SJSA1 (cell line): ENCODE measurements around the gene SLC6A3. TPM values are rescaled to one million over a fixed set of nuclear protein-coding genes. Genes with fewer than 3 reads are reported as not detected.

Experiments used
- DNase-seq, 2 experiments: peaks; one replicate each; pipeline ENCODE4 v3.0.0-alpha.2; 2015 to 2020; ENCODE audit warnings: low spot score in 2 of 2, low read depth in 1 of 2
- H3K27ac ChIP-seq: fragments of 250-450 bp; sonication (Bioruptor Pico); 2 replicates; pipeline ENCODE4 v1.5.1; 2020; ENCODE audit warnings: mild to moderate bottlenecking, moderate library complexity
- H3K27me3 ChIP-seq: fragments of 250-450 bp; sonication (Bioruptor Pico); replicated peaks from 2 replicates; pipeline ENCODE4 v1.5.1; 2020; ENCODE audit warnings: mild to moderate bottlenecking, moderate library complexity
- H3K36me3 ChIP-seq: fragments of 250-450 bp; sonication (Bioruptor Pico); 2 replicates; pipeline ENCODE4 v1.5.1; 2020; ENCODE audit warnings: mild to moderate bottlenecking
- H3K4me1 ChIP-seq: fragments of 250-450 bp; sonication (Bioruptor Pico); replicated peaks from 2 replicates; pipeline ENCODE4 v1.6.1; 2021; ENCODE audit warnings: mild to moderate bottlenecking
- H3K4me3 ChIP-seq: fragments of 250-450 bp; sonication (Bioruptor Pico); 2 replicates; pipeline ENCODE4 v1.5.1; 2020; ENCODE audit warnings: mild to moderate bottlenecking
- H3K9me3 ChIP-seq: fragments of 250-450 bp; sonication (Bioruptor Pico); replicated peaks from 2 replicates; pipeline ENCODE4 v1.5.1; 2020; ENCODE audit warnings: mild to moderate bottlenecking
- total RNA-seq: library from RNA; depleted of rRNA; stranded (reverse); fragments of >200 nt; shearing (Covaris generic); gene quantifications from 2 replicates; pipeline ENCODE4 v1.2.3, GENCODE V29; 2014

SLC6A3 gene
- total RNA-seq, 1 experiment from 2014 or later: not detected

DNA sequence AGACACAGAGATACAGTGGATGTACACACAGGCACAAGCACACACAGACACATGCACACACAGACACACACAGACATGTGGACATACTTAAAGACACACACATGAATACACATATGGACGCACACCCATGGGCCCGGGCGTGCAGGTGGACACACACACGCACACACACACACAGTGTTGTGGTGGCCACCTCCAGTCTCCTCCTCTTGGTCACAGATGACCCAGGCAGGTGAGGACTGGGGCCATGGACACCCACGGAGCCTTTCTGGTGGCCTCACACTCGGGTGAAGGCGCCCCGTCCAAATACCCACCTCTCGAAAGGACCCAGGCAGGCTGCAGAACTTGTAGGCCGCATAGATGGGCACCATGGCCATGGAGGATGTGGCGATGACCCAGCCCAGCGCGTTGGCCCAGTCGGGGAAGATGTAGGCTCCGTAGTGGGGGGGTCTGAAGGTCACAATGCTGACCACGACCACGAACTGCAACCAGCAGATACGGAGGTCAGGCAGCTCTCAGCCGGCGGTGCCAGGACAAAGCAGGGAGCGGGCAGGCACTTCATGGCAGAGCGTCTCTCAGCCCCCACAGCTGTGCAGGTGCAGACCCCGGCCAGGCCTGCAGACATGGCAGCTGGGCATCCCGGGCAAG, 42.5 kb downstream of the SLC6A3 start:
- no peak overlapping the region for H3K4me3 ChIP-seq
- H3K27ac ChIP-seq: no peak overlapping the region
- peaks cover 29% of the 10 kb centered on the region for H3K27me3 ChIP-seq
- DNase-seq: no peak
- no peaks in the 10 kb centered on the region for H3K9me3 ChIP-seq
- no peaks in the 10 kb centered on the region for H3K36me3 ChIP-seq
- H3K4me1 ChIP-seq: no peaks in the 10 kb centered on the region

DNA sequence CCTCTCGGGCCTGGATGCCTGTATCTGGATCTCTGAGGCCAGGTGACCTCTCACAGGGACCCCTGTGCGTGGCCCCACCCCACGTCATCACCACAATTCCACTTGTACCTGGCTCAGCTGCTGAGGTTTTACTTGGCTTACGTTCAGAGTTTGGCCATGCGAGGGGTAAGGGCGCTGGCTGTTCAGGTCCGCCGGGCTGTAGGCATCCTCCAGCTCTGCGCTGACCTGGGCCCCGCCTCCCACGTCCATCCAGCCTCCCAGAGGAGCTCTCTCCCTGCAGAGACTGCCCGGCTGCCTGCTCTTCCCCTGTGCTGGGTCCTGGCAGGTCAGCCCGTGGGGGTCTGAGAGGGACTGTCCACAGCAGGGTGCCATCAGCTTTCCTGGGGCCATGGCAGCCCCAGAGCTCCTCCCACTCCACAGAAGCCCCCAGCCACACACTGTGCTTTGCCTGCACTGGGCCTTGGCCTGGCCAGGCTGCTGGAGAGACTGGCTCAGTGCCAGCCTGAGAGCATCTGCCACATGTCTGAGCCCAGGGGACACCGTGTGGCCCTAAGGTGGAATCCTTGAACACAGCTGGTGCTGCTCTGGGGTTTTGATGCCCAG, 43.6 kb downstream of the SLC6A3 start:
- H3K4me1 ChIP-seq: no peaks in the 10 kb centered on the region
- H3K4me3 ChIP-seq: no peak overlapping the region
- no peaks in the 10 kb centered on the region; the same call in 1 of the 2 replicates for H3K9me3 ChIP-seq
- H3K27ac ChIP-seq: no peak overlapping the region
- no peak for DNase-seq
- no peaks in the 10 kb centered on the region for H3K36me3 ChIP-seq
- H3K27me3 ChIP-seq: peaks cover 27% of the 10 kb centered on the region

DNA sequence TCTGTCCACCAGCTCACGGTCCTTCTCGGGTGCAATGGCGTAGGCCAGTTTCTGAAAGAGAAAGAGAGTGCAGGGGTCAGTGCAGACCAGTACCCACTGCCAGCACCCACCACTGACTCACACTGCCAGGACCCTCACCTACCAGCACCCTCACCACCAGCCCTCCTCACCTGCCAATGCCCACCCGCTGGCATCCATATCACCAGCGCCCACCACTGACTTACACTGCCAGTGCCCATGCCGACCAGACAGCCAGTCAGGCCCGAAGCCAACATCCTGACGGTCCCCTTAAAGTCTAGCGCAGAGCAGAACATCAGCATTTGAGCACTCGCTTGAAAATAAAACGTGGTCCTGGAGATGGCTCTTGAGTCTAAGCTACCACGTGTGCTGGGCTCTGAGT, 44.3 kb downstream of the SLC6A3 start:
- Histone ChIP-seq H3K4me1 (no peaks in the 10 kb centered on the region), H3K27ac (no peak overlapping the region), H3K9me3 (no peaks in the 10 kb centered on the region; the same call in 1 of the 2 replicates), H3K36me3 (no peaks in the 10 kb centered on the region), H3K27me3 (peaks cover 30% of the 10 kb centered on the region), H3K4me3 (no peak overlapping the region)
- no peak for DNase-seq

DNA sequence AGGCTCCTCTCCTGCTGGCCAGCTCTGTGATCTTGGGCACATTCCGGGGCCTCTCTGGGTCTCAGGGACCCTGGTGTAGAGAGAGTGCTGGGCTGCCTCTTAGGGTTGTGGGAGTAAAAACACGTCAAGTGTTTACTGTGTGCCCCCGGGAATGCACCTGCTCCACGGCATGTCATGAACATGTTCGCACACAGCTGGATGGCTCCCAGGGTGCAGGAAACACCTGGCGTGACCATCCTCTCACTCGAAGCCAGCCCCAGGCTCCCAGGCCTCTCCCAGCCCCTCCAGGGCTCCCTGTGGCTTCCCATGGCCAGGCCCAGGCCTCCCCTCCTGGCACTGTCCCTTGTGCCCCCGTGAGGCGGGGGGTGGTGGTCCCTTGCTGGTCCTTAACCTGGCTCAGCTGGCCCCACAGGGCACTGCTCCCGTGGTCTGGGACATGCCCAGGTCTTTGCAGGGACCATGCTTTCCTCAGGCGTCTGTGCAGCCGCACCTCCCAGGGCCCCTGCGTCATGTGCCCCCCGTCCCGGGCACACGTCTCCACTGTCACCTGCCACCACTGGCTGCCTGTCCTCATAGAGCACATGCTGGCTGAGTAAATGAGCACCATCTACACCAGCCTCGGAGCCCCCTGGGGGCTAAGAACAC, 44.9 kb downstream of the SLC6A3 start:
- Histone ChIP-seq H3K36me3 (no peaks in the 10 kb centered on the region), H3K9me3 (no peaks in the 10 kb centered on the region; the same call in 1 of the 2 replicates), H3K27ac (no peak overlapping the region), H3K27me3 (peaks cover 30% of the 10 kb centered on the region), H3K4me3 (no peak overlapping the region), H3K4me1 (no peaks in the 10 kb centered on the region)
- DNase-seq: no peak

DNA sequence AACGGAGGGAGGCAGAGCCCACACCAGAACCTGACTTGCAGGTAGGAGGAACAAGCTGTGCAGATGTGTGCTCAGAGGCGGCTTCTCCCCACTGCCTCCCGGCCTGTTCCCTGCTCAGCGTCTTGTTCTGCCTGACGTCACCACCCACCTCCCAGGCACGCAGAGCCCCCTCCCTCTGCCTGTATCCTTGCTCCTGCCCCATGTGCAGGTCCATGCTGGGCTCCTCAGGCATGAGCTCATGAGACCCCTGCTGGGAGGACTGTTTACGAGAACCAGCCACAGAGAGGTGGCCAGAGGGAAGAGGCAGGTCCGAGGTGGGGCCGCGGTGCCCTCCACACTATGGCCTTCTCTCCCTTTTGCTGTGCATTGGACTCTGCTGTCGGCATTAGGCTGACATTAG, 45.5 kb downstream of the SLC6A3 start:
- Histone ChIP-seq H3K9me3 (no peaks in the 10 kb centered on the region; the same call in 1 of the 2 replicates), H3K36me3 (no peaks in the 10 kb centered on the region), H3K4me3 (no peak overlapping the region), H3K27me3 (peaks cover 32% of the 10 kb centered on the region), H3K27ac (no peak overlapping the region), H3K4me1 (no peaks in the 10 kb centered on the region)
- DNase-seq: no peak

DNA sequence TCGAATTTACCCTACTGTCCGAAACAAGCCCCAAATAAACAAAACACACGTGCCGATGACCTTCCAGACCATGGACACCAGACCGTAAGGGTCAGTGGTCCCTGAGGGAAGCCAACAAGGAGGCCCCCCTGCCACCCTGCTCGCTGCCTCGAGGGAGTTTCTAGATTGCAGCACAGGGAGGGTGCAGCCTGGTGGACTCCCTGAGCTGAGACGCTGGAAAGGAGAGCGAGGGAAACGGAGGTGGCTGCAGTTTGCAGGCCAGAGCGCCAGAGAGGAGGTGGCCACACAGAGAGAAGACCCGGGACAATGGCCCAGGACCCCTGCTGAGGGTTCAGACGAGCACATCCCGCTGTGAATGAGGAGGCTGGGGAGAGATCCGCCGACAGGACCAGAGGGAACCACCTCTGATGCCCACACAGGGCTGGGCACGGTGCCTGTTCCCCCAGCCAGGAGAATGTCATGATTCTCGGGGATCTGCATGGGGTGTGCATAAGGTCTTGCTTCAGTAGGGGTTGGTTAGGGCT, 48.9 kb downstream of the SLC6A3 start:
- H3K4me3 ChIP-seq: no peak overlapping the region
- no peak overlapping the region for H3K27ac ChIP-seq
- H3K27me3 ChIP-seq: peaks cover 56% of the 10 kb centered on the region
- DNase-seq: no peak
- H3K4me1 ChIP-seq: no peaks in the 10 kb centered on the region
- no peaks in the 10 kb centered on the region for H3K36me3 ChIP-seq
- H3K9me3 ChIP-seq: no peaks in the 10 kb centered on the region; the same call in 1 of the 2 replicates

DNA sequence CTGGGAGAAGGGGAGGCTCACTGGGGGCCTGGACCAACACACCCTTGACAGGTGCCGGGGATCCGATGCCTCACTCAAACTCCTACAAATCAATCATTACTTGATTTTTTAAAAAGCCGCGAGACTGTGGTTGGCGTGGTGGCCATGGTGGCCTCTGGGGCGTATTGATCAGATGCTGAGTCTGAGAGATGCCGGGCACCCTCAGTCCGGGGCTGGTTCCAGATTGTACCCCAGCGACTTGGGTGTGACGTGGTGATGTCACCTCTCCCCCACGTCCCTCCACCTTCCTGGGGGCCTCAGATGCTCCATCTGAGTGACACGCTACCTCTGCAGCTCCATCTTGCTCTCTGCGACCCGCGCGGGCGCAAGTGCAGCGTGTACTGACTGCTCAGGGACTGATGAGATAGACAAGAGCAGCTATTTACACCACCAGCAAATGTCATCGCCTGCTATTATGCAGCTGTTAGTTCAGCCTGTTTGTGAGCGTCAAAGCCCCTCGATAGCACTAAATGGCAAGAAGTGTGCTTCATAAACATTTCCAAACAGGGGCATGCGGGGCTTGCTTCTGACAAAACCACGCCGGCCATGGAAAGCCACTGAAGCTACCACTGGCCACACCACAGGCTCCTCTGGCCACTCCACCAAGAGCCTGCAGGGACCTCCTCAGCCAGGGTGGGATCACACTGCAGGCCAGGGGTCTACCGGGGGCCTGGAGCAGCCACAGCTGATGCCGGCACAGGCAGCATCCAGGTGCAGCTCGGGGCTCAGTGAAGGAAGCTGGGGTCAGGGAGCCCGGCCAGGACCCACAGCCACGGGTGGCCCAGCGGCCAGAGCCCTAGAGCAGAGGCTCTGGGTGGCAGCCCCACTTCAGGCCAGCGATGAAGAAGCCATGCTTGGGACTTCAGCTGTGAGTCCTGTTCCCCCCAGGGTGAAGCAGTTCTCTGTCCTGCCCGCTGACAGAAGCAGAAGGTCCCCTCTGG, 50.1 kb downstream of the SLC6A3 start:
- H3K4me3 ChIP-seq: no peak overlapping the region
- H3K36me3 ChIP-seq: no peaks in the 10 kb centered on the region
- H3K4me1 ChIP-seq: no peaks in the 10 kb centered on the region
- H3K9me3 ChIP-seq: no peaks in the 10 kb centered on the region; the same call in 1 of the 2 replicates
- peaks cover 63% of the 10 kb centered on the region for H3K27me3 ChIP-seq
- DNase-seq: no peak
- H3K27ac ChIP-seq: no peak overlapping the region

DNA sequence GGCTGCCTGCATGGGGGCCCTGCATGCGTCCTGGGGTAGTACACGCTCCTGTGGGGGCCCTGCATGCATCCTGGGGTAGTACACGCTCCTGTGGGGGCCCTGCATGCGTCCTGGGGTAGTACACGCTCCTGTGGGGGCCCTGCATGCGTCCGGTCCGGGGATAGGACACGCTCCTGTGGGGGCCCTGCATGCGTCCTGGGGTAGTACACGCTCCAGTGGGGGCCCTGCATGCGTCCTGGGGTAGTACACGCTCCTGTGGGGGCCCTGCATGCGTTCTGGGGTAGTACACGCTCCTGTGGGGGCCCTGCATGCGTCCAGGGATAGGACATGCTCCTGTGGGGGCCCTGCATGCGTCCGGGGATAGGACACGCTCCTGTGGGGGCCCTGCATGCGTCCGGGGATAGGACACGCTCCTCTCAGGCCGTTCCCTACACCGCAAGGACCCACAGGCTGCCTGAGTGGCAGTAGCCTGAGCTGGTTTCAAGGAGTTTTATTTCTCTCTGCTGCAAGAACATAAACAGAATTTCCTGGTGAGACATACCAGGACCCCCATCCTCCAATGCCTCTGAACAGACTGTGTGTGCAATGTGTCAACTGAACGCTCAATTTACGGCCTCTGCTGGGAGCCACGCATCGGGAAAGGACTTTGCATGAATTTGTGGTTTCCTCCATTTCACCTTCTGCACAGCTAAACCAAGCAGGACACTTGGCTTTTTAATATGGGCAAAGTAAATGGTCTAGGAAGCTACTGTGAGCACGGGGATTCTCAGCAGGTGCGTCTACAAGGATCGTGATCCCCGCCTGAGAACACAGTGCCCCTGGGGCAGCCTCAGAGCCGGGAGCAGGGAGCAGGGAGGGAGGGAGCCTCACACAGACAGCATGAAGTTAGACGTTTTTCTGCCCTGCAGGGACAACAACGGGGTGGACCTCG, 51.4 kb downstream of the SLC6A3 start:
- Histone ChIP-seq H3K27me3 (peaks cover 65% of the 10 kb centered on the region), H3K4me3 (no peak overlapping the region)

DNA sequence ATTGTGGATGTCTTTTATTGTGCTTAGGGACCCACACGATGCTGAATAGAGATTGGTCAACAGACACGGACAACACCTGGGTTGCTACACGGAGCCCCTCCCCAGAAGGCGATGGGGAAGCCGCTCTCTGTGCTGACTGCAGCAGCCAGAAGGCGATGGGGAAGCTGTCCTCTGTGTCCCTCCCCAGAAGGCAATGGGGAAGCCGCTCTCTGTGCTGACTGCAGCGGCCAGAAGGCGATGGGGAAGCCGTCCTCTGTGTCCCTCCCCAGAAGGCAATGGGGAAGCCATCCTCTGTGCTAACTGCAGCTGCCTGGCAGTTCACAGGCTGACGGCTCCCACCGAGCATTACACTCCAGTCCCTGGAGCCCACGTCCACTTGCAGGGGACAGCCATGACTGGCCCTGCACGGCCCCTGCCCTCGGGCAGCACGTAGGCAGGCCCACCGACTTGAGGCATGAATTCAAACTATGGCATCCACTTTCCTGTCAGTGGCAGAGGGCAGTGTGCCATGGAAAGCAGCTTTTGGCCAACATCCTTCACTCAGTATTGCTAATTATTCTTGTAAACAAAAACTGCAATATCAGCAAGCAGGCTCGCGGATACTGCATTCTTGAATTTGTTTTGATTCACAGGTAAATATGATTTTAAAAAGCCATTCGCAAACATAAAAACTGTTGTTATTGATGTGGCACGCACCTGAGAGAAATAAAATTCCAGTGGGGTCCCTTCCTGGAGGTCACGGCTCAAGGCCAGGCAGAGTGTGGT, 52.3 kb downstream of the SLC6A3 start:
- DNase-seq: no peak
- H3K27ac ChIP-seq: no peak overlapping the region
- H3K9me3 ChIP-seq: no peaks in the 10 kb centered on the region; the same call in 1 of the 2 replicates
- H3K4me3 ChIP-seq: no peak overlapping the region
- H3K27me3 ChIP-seq: peaks cover 71% of the 10 kb centered on the region
- no peaks in the 10 kb centered on the region for H3K36me3 ChIP-seq
- no peaks in the 10 kb centered on the region for H3K4me1 ChIP-seq

More for the DNA sequence above, 51.4 kb downstream of the SLC6A3 start:
- no peak for DNase-seq
- Histone ChIP-seq H3K36me3 (no peaks in the 10 kb centered on the region), H3K27ac (no peak overlapping the region), H3K9me3 (no peaks in the 10 kb centered on the region; the same call in 1 of the 2 replicates), H3K4me1 (no peaks in the 10 kb centered on the region)

DNA sequence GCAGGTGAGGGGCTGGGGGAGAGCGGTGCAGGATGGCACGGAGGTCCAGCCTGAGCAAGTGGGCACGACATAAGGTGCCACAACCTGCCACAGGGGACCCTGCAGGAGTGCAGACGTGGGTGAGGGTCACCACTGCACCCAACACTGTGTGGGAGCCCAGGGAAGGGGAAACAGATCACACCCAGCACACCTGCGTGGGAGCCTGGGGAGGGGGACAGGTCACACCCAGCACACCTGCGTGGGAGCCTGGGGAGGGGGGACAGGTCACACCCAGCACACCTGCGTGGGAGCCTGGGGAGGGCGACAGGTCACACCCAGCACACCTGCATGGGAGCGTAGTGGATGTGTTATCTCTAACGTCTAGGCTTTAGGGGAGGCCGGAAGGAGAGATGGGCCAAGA, 53.0 kb downstream of the SLC6A3 start:
- no peak for DNase-seq
- Histone ChIP-seq H3K36me3 (no peaks in the 10 kb centered on the region), H3K9me3 (no peaks in the 10 kb centered on the region; the same call in 1 of the 2 replicates), H3K4me3 (no peak overlapping the region), H3K4me1 (no peaks in the 10 kb centered on the region), H3K27ac (no peak overlapping the region), H3K27me3 (peaks cover 73% of the 10 kb centered on the region)

DNA sequence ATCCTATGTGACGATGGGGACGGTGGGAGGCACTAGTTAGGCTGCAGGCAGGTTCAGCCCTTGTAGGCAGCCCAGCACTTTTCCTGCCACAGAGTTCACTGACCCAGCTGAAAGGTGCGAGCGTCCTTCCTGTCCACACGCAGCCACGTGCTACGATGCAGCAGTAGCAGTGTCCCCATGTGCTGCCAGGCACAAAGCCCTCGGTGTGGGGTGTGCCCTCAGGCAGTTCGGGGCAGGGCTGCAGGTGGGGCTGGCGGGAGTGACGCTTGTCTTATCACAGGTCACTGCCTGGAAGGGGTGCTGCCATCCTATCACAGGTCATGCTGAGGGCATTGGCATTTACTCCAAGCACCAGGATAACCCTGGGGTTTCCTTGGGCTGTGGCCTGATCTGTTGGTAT, 53.5 kb downstream of the SLC6A3 start:
- no peaks in the 10 kb centered on the region for H3K4me1 ChIP-seq
- H3K27me3 ChIP-seq: peaks cover 73% of the 10 kb centered on the region
- H3K9me3 ChIP-seq: no peaks in the 10 kb centered on the region; the same call in 1 of the 2 replicates
- no peak overlapping the region for H3K27ac ChIP-seq
- H3K36me3 ChIP-seq: no peaks in the 10 kb centered on the region
- H3K4me3 ChIP-seq: no peak overlapping the region
- no peak for DNase-seq
